H9 (cell line): ENCODE data around the gene VAV3. TPM values are rescaled to one million over a fixed set of nuclear protein-coding genes. Genes with fewer than 3 reads are reported as not detected.

ENCODE experiments used
- DNase-seq: peaks from one replicate; pipeline ENCODE4 v3.0.0-alpha.2; 2017
- H2AFZ ChIP-seq: one replicate; pipeline ENCODE4 v1.6.1; 2013; ENCODE audit warnings: mild to moderate bottlenecking, low read length, control low read depth, moderate library complexity
- H2AK5ac ChIP-seq: 2 replicates; pipeline ENCODE4 v1.6.1; 2013; ENCODE audit warnings: low read length, control low read depth, mixed read lengths; ENCODE audit not compliant: insufficient read length
- H2BK120ac ChIP-seq: one replicate; pipeline ENCODE4 v1.6.1; 2013; ENCODE audit warnings: low read depth, mild to moderate bottlenecking, low read length, control low read depth, inconsistent platforms; ENCODE audit not compliant: poor library complexity, severe bottlenecking
- H2BK12ac ChIP-seq: 2 replicates; pipeline ENCODE4 v1.6.1; 2013; ENCODE audit warnings: low read length, control low read depth, mixed read lengths, low read depth; ENCODE audit not compliant: insufficient read length
- H2BK15ac ChIP-seq: 2 replicates; pipeline ENCODE4 v1.6.1; 2013; ENCODE audit warnings: low read depth, low read length, control low read depth
- H2BK20ac ChIP-seq: one replicate; pipeline ENCODE4 v1.6.1; 2013; ENCODE audit warnings: low read depth, mild to moderate bottlenecking, low read length, control low read depth, inconsistent platforms; ENCODE audit not compliant: poor library complexity, severe bottlenecking
- H2BK5ac ChIP-seq: 2 replicates; pipeline ENCODE4 v1.6.1; 2013; ENCODE audit warnings: low read length, control low read depth, mixed read lengths; ENCODE audit not compliant: insufficient read length
- H3K14ac ChIP-seq: 2 replicates; pipeline ENCODE4 v1.6.1; 2013; ENCODE audit warnings: low read length, control low read depth; ENCODE audit not compliant: insufficient read depth
- H3K18ac ChIP-seq: 2 replicates; pipeline ENCODE4 v1.6.1; 2013; ENCODE audit warnings: low read depth, mild to moderate bottlenecking, mixed read lengths, low read length, control low read depth; ENCODE audit not compliant: insufficient read length
- H3K23ac ChIP-seq: 2 replicates; pipeline ENCODE4 v1.6.1; 2013; ENCODE audit warnings: low read length, control low read depth, mixed read lengths, low read depth; ENCODE audit not compliant: insufficient read length
- H3K23me2 ChIP-seq: 2 replicates; pipeline ENCODE4 v1.6.1; 2013; ENCODE audit warnings: low read depth, mild to moderate bottlenecking, mixed read lengths, low read length, control low read depth; ENCODE audit not compliant: insufficient read length, poor library complexity, severe bottlenecking
- H3K27ac ChIP-seq: 2 replicates; pipeline ENCODE4 v1.5.1; 2013; ENCODE audit warnings: low read length, control low read depth, mixed read lengths, low read depth; ENCODE audit not compliant: insufficient read length
- H3K27me3 ChIP-seq: 2 replicates; pipeline ENCODE4 v1.6.1; 2013; ENCODE audit warnings: low read length, control low read depth, inconsistent platforms; ENCODE audit not compliant: insufficient read depth
- H3K4ac ChIP-seq: 2 replicates; pipeline ENCODE4 v1.6.1; 2013; ENCODE audit warnings: low read depth, mild to moderate bottlenecking, control low read depth, inconsistent platforms, low read length, moderate library complexity
- H3K4me1 ChIP-seq: 2 replicates; pipeline ENCODE4 v1.6.1; 2013; ENCODE audit warnings: low read length, control low read depth, inconsistent platforms; ENCODE audit not compliant: insufficient read depth
- H3K4me2 ChIP-seq: 2 replicates; pipeline ENCODE4 v1.6.1; 2013; ENCODE audit warnings: low read length, control low read depth, mixed read lengths; ENCODE audit not compliant: insufficient read length, insufficient read depth
- H3K56ac ChIP-seq: 2 replicates; pipeline ENCODE4 v1.6.1; 2013; ENCODE audit warnings: low read depth, mild to moderate bottlenecking, mixed read lengths, low read length, control low read depth; ENCODE audit not compliant: insufficient read length
- H3K79me1 ChIP-seq: 2 replicates; pipeline ENCODE4 v1.6.1; 2013; ENCODE audit warnings: low read depth, mild to moderate bottlenecking, moderate library complexity, low read length, control low read depth, inconsistent platforms; ENCODE audit not compliant: insufficient read depth, poor library complexity, severe bottlenecking
- H3K79me2 ChIP-seq: 2 replicates; pipeline ENCODE4 v1.6.1; 2013; ENCODE audit warnings: low read length, control low read depth, inconsistent platforms; ENCODE audit not compliant: insufficient read depth
- H3K9ac ChIP-seq: 2 replicates; pipeline ENCODE4 v1.6.1; 2013; ENCODE audit warnings: low read length, control low read depth, mixed read lengths; ENCODE audit not compliant: insufficient read length; ENCODE audit errors: extremely low read depth
- H3K9me3 ChIP-seq: one replicate; pipeline ENCODE4 v1.6.1; 2013; ENCODE audit warnings: low read depth, low read length, inconsistent platforms; ENCODE audit not compliant: control insufficient read depth
- H3T11ph ChIP-seq: one replicate; pipeline ENCODE4 v1.6.1; 2013; ENCODE audit warnings: mild to moderate bottlenecking, low read length, control low read depth, inconsistent platforms
- H4K20me1 ChIP-seq: one replicate; pipeline ENCODE4 v1.6.1; 2013; ENCODE audit not compliant: control insufficient read depth, insufficient read length, insufficient read depth
- H4K5ac ChIP-seq: 2 replicates; pipeline ENCODE4 v1.6.1; 2013; ENCODE audit warnings: low read depth, mild to moderate bottlenecking, mixed read lengths, low read length, control low read depth; ENCODE audit not compliant: insufficient read length
- H4K8ac ChIP-seq: replicated peaks from 2 replicates; pipeline ENCODE4 v1.6.1; 2013; ENCODE audit warnings: low read length, control low read depth, mixed read lengths, low read depth; ENCODE audit not compliant: insufficient read length
- H4K91ac ChIP-seq: 2 replicates; pipeline ENCODE4 v1.6.1; 2013; ENCODE audit warnings: low read depth, mild to moderate bottlenecking, moderate library complexity, mixed read lengths, low read length, control low read depth; ENCODE audit not compliant: insufficient read length
- H3K27ac Mint-ChIP-seq, 3 experiments: 2 replicates in 2 of 3; 3 replicates in 1 of 3; pipeline ENCODE4 v1.8.0; 2020 to 2021; ENCODE audit warnings: mixed read lengths in 3 of 3, mild to moderate bottlenecking in 1 of 3, moderate library complexity in 1 of 3
- H3K27me3 Mint-ChIP-seq: 2 replicates; pipeline ENCODE4 v1.8.0; 2021; ENCODE audit warnings: low read depth, mild to moderate bottlenecking, moderate library complexity, mixed read lengths
- H3K36me3 Mint-ChIP-seq, 3 experiments: 2 replicates in 2 of 3; 3 replicates in 1 of 3; pipeline ENCODE4 v1.8.0; 2020 to 2021; ENCODE audit warnings: low read depth in 3 of 3, mixed read lengths in 3 of 3; ENCODE audit not compliant: insufficient read depth in 1 of 3
- H3K4me1 Mint-ChIP-seq, 2 experiments: 2 replicates each; pipeline ENCODE4 v1.8.0; 2020; ENCODE audit warnings: mixed read lengths in 2 of 2
- H3K4me3 Mint-ChIP-seq, 2 experiments: 2 replicates in 1 of 2; 3 replicates in 1 of 2; pipeline ENCODE4 v1.8.0; 2020 to 2021; ENCODE audit warnings: mild to moderate bottlenecking in 2 of 2, mixed read lengths in 2 of 2, moderate library complexity in 1 of 2
- H3K9me3 Mint-ChIP-seq, 2 experiments: 2 replicates in 1 of 2; 3 replicates in 1 of 2; pipeline ENCODE4 v1.8.0; 2020; ENCODE audit warnings: mild to moderate bottlenecking in 2 of 2, mixed read lengths in 2 of 2, moderate library complexity in 1 of 2
- WGBS: extraction: QIAGEN DNeasy Blood & Tissue Kit; methylation state at CpG from one replicate; pipeline ENCODE4 v1.1.7; 2013; ENCODE audit warnings: missing lambda C conversion rate, low lambda C conversion rate, mixed read lengths; ENCODE audit not compliant: insufficient read length; ENCODE audit errors: extremely low coverage; 5-methylcytosine and 5-hydroxymethylcytosine counted together
- total RNA-seq: library from RNA; stranded (reverse); gene quantifications from 2 replicates; pipeline ENCODE4 v1.2.1, GENCODE V29; 2021
- TF ChIP-seq, protein P1 (sequence below): fragments of 200-600 bp; sonication (generic); conservative IDR thresholded peaks from 3 replicates; pipeline ENCODE4 v1.8.0; 2021; ENCODE audit warnings: antibody characterized with exemption, mild to moderate bottlenecking

Gene VAV3
- total RNA-seq, 1 experiment from 2014 or later: 5.1 TPM

DNA sequence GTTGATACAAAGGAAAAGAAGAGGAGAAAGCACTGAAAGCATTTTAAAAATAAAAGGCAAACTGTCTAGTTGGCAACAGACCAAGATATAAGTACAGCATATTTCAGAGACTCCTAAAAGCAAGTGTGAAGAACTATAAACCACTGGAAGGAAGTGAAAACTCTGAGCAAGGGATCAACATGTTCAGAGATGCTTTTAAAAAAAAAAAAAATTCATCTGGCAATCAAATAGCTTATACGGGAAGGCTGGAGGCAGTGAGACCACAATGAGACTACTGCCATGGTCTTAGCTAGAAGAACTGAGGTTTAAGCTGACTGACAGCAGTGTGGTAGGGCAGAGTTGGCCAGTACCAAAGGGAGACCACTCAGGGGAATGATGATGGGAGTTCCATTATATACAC, 124.3 kb downstream of the VAV3 start:
- H2BK5ac ChIP-seq: no peak overlapping the region
- no peak overlapping the region for H2BK120ac ChIP-seq
- H3K23ac ChIP-seq: no peak overlapping the region
- WGBS: no CpG with 5 or more reads among the region's 1 CpG
- no peaks in the 10 kb centered on the region for H3K23me2 ChIP-seq
- no peak overlapping the region for H3K4me3 Mint-ChIP-seq
- no peak overlapping the region for H3K27ac ChIP-seq
- H3K4me2 ChIP-seq: no peak overlapping the region
- H3K4me1 Mint-ChIP-seq: peaks cover 16 to 21% of the 10 kb centered on the region in 2 experiments
- H3K79me2 ChIP-seq: no peaks in the 10 kb centered on the region
- H3K14ac ChIP-seq: no peak overlapping the region
- peaks cover 10 to 13% of the 10 kb centered on the region in 2 experiments for H3K9me3 Mint-ChIP-seq
- H4K20me1 ChIP-seq: no peaks in the 10 kb centered on the region
- no peaks in the 10 kb centered on the region for H3K27me3 ChIP-seq
- no peak overlapping the region for H2AK5ac ChIP-seq
- H3K27ac Mint-ChIP-seq: 0 out of 7 replicates have a peak overlapping the region, but pooled peaks of 1 of the 3 experiments have one; percentile 7
- H3K79me1 ChIP-seq: no peaks in the 10 kb centered on the region
- no peak for DNase-seq
- H3K4me1 ChIP-seq: peaks cover 5% of the 10 kb centered on the region; the same call in 1 of the 2 replicates
- no peak overlapping the region for H3K56ac ChIP-seq
- no peak overlapping the region for H3T11ph ChIP-seq
- H4K91ac ChIP-seq: no peak overlapping the region
- H3K18ac ChIP-seq: no peak overlapping the region
- H3K36me3 Mint-ChIP-seq: peaks cover 2 to 8% (median 4%) of the 10 kb centered on the region in 3 experiments; a peak in 6 of 7 replicates
- no peak overlapping the region for H2BK15ac ChIP-seq
- TF ChIP-seq, protein P1, sequence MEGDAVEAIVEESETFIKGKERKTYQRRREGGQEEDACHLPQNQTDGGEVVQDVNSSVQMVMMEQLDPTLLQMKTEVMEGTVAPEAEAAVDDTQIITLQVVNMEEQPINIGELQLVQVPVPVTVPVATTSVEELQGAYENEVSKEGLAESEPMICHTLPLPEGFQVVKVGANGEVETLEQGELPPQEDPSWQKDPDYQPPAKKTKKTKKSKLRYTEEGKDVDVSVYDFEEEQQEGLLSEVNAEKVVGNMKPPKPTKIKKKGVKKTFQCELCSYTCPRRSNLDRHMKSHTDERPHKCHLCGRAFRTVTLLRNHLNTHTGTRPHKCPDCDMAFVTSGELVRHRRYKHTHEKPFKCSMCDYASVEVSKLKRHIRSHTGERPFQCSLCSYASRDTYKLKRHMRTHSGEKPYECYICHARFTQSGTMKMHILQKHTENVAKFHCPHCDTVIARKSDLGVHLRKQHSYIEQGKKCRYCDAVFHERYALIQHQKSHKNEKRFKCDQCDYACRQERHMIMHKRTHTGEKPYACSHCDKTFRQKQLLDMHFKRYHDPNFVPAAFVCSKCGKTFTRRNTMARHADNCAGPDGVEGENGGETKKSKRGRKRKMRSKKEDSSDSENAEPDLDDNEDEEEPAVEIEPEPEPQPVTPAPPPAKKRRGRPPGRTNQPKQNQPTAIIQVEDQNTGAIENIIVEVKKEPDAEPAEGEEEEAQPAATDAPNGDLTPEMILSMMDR: no peak
- no peak overlapping the region for H2BK12ac ChIP-seq
- H3K9ac ChIP-seq: no peak overlapping the region
- no peak overlapping the region for H2AFZ ChIP-seq
- H4K5ac ChIP-seq: no peak overlapping the region
- no peak overlapping the region for H4K8ac ChIP-seq
- no peak overlapping the region for H3K4ac ChIP-seq
- no peak overlapping the region for H2BK20ac ChIP-seq
- no peaks in the 10 kb centered on the region for H3K9me3 ChIP-seq
- H3K27me3 Mint-ChIP-seq: no peaks in the 10 kb centered on the region
